VCaP (cell line): ENCODE results near the gene CSTA.
"Not testable (repeated sequence)": the region's sequence is repeated elsewhere in the genome, so short reads cannot be mapped to it uniquely, and the experiment has no call there.

Experiments
- H3K27ac ChIP-seq: fragments of 450-650 bp; 2 replicates; pipeline ENCODE4 v1.5.1; 2017
- CTCF ChIP-seq: fragments of 450-650 bp; conservative IDR thresholded peaks from 2 replicates; pipeline ENCODE4 v1.5.1; 2017; ENCODE audit warnings: mild to moderate bottlenecking, moderate library complexity

The CSTA gene

GRCh38 chr3:122358703-122359032, 33.6 kb downstream of the CSTA start:
- no peak overlapping the region for H3K27ac ChIP-seq
- TF ChIP-seq CTCF: no peak

GRCh38 chr3:122362026-122362425, 37.0 kb downstream of the CSTA start:
- TF ChIP-seq CTCF: no peak
- H3K27ac ChIP-seq: peak overlapping the region; percentile 66

- H3K27ac ChIP-seq: no peak overlapping the region
- TF ChIP-seq CTCF: no peak
Observed at GRCh38 chr3:122364490-122364889, 39.4 kb downstream of the CSTA start.

- TF ChIP-seq CTCF: no peak
- H3K27ac ChIP-seq: no peak overlapping the region
Observed at GRCh38 chr3:122365073-122365472, 40.0 kb downstream of the CSTA start.

- H3K27ac ChIP-seq: not testable (repeated sequence)
Observed at GRCh38 chr3:122365582-122366378, 40.7 kb downstream of the CSTA start.

- H3K27ac ChIP-seq: no peak overlapping the region
- TF ChIP-seq CTCF: no peak
Observed at GRCh38 chr3:122366379-122366749, 41.3 kb downstream of the CSTA start.

GRCh38 chr3:122374034-122374433, 49.0 kb downstream of the CSTA start:
- H3K27ac ChIP-seq: no peak overlapping the region
- TF ChIP-seq CTCF: no peak

GRCh38 chr3:122377975-122378374, 52.9 kb downstream of the CSTA start:
- TF ChIP-seq CTCF: no peak
- no peak overlapping the region for H3K27ac ChIP-seq
